SHP77 (cell line): Measurements from ENCODE around the gene NDUFS8.

Experiments
- DNase-seq, 2 experiments: peaks; one replicate each; lab custom pipeline; 2025; lab: John Stamatoyannopoulos, UW

Gene NDUFS8

GRCh38 chr11:68002938-68003845, 27.3 kb upstream of the NDUFS8 start:
- DNase-seq: no peak

DNA sequence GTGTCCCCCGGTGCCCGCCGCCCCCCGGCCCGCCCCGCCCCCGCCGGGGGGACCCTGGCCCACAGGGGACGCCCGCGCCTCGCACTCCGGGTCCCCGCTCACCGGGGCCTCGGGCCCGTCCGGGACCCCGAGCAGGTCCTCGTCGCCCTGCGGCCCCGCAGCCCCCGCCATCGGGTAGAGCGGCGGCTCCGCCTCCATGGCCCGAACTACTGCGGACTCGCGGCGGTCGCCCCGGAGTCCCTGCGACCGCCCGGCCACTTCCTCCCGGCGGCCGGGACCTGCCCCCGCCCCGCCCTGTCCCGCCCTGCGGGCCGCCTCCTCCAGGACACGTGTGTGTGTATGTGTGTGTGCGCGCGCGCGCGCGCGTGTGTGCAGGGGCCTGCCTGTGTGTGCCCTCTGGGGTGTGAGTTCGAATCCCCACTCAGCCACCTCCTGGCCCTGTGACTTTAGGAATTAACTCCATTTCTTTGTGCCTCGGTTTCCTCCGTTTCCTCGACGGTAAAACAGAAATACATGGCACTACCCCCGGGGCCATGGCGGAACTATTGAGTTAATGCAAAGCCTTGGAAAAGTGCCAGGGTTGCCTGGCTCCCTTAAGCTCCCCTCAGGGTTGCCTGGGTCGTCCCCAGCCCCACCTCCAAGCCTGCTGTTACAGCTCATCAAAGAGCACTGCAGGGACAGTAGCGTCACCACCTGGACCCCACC, 26.5 kb upstream of the NDUFS8 start, which contains the start of gene UNC93B1:
Gene UNC93B1 (minus strand): TSS at position 252 of the 705 bp plus-strand sequence. CDS start 54 bp downstream, at position 198.
- DNase-seq: peak; percentile 41 to 84

- DNase-seq: no peak
Measured at GRCh38 chr11:68004551-68005335, 25.7 kb upstream of the NDUFS8 start.

DNA sequence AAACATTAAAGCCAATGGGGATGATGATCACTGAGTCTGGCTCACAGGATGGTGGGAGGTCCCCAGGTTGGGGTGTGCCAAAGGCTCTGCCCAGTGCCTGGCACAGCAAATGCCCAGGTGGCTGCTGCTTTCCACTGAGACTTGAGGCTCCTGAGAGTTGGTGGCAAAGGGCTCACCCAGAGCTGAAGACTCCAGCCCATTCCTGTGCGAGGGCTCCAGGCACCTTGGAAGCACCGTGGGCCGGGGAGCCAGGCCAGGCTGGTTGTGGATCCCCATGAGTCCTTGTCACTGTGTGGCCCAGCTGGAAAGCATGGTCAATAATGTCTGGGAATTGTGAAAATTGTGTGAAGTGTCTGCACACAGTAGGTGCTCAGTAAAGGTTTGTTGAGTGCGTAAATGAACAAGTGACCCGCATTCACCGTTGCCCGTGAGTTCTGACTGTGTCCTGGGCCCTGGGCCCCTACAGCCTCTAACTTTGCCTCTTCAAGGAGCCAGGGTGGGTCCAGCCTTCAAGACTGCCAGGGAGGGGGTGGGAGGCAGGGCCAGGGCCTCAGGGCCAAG, 23.8 kb upstream of the NDUFS8 start:
- DNase-seq: no peak

DNA sequence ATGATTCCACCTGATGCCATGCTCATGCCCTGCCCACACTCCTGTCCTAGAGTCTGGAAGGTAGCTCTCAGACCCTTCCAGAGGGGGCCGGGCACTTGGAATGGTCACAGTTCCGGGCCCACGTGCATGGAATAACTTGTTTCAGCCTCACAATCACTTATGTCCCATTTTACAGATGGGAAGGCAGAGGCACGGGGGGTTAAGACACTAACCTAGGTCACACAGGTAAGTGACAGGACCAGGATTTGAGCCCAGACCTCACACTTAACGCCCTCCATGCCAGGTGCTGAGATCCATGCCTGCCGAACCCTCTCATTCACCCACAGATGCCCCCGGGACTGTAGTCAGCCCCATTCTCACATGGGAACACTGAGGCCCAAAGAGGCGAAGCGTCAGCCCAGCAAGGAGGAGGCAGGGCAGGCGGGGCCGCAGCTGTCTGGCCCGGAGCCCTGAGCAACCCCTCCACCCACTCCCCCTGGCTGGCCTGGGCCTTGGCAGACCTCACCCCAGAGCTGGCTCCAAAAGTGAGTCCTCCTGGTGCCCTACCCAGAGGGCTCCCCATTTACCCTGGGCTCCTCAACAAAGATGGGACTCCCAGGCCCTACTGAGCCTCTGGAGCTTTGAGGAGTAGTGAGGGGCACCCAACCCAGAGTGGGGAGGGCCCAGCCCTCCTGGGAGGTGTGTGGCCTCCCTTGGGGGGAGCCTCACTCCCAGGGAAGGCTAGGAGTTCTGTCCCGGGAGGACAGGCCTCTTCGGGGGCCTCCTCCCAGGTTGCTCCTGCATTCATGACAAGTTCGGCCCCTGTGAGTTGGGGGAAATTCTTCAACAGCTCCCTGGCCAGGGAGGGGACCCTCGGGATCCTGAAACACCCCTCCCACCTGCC, 22.7 kb upstream of the NDUFS8 start:
- no peak for DNase-seq

GRCh38 chr11:68008381-68009337, 21.8 kb upstream of the NDUFS8 start:
- DNase-seq: peak; percentile 61 to 74

DNA sequence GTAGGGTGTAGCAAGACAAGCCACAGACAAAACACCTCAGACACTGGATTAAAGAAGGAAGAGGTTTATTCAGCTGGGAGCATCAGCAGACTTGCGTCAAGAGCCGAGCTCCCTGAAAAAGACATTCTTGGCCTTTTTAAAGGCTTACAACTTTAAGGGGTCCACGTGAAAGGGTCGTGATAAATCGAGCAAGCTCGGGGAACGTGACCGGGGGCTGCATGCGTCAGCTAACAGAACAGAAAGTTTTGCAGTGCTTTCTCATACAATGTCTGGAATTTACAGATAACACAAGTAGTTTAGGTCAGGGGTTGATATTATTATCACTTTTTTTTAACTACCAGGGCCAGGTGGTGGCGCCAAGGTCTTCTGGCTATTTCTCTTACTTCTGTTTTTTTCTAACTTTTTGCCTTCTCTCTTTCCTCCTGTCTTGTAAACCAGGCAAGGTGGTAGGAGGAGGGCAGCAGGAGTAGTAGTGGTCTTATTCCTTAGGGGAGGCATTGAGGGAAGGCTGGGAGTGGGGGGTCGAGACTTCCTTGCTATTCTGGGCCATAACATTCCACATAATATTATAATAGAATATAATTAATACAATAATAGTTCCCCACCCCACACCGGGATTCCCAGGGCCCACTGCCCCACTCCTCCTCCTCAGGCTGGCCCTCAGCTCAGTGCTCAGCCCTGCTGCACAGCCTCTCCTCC, 20.9 kb upstream of the NDUFS8 start:
- no peak for DNase-seq

GRCh38 chr11:68010090-68011041, 20.1 kb upstream of the NDUFS8 start, which contains the start of gene ALDH3B1:
TSS of gene ALDH3B1 (plus strand) at chr11:68010327. CDS start at chr11:68015298, 4,971 bp downstream.
- DNase-seq: peak; percentile 73 to 77

DNA sequence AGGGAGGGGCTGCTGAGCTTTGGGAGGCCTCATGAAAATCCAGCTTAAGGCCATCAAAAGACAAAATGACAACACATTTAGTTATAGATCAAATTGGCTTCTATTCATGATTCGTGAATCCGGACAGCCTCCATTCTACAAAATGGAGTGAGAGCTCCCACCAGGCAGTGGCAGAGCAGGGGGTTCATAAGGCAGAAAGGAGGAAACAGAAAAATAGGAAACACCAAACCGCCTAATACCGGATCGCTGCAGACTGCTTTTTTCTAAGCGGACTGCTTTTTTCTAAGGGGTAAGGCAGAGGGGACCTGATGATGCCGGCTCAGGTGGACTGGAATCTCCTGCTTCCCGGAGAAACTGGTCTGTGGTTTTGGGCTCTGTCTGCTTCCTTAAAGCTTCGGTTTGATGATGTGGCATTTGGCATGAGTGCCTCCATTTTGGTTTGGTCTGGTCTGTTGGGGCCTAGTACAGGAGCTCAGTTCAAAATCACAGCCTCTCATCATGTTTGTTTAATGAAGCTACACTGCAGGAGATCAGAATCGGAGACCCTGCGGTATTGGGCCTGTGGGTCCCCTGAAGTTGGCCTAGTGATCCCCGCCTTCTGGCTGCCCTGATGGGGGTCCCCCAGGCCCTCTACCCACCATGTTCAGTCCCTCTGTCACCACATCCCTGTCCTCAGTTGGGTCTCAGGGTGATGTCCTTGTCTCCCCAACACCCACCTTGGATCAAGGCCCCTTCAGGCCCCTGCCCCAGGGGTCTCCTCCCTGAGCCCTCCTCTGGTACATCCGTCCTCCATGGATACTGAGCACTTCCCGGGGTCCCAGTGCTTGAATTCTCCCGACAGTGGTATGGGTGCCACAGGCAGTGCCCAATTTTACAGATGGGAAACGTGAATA, 19.2 kb upstream of the NDUFS8 start:
- DNase-seq: no peak

- no peak for DNase-seq
Measured at GRCh38 chr11:68012044-68012842, 18.2 kb upstream of the NDUFS8 start.

DNA sequence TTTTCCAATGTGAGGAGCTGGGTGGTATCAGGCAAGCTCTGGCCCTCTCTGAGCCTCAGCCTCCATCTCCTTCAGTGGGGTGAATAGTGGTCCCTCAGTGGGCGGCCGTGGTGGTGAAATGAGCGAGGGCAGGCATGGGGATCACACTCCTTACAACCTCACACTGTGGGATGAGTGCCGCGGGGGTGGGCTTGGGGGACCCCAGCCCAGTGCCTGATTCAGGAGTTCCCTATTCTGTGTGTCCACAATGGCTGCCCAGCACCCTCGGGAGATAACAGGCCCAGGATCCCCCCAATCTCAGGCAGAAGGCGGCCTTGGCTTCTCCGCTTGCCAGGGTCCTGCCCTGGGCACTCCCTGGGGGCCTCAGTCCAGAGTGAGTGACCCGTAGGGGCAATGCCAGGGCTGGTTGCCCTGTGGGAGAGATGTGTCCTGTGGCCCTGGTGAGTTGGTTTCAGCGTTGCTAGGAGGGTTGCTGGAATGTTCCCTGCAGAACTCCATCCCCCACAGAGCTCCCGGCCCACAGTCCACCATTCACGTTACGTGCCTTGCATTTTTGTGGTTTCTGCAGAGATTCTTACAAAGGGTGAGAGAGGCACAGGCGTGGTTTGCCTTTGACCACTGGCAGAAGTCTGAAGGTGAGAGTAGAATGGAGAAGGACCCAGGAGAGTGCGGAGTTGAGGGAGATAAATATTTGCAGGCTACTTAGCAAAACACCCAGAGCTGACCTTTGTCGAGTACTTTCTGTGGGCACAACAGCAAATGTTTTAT, 17.5 kb upstream of the NDUFS8 start:
- no peak for DNase-seq

- no peak for DNase-seq
Measured at GRCh38 chr11:68013611-68014156, 16.8 kb upstream of the NDUFS8 start.

- no peak for DNase-seq
Measured at GRCh38 chr11:68014157-68014946, 16.1 kb upstream of the NDUFS8 start.

DNA sequence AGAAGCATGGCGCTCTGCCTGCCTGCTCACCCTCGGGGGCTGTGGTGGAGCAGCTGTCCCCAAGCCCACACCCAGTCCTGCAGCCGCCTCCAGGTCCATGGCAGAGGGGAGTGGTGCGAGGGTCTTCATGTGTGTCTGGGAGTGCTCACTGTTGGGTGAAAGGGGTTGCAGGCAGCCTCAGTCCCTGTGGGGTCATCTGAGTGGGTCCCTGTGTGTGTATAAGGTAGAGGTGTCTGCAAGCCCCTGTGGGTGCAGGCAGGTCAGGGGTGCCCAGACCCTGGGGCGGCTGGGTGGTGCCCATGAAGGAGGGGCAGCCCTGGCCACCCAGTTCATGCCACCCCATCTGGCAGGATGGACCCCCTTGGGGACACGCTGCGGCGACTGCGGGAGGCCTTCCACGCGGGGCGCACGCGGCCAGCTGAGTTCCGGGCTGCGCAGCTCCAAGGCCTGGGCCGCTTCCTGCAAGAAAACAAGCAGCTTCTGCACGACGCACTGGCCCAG, 15.5 kb upstream of the NDUFS8 start:
- no peak for DNase-seq
